SU-DHL-6 (cell line): ENCODE results near the gene GABBR2.

Experiments
- H2AFZ ChIP-seq: fragments of 200-600 bp; sonication (generic); 2 replicates; pipeline ENCODE4 v1.6.1; 2014; ENCODE audit warnings: low read depth, mild to moderate bottlenecking, moderate library complexity, mixed read lengths, antibody characterized with exemption, low read length; ENCODE audit not compliant: severe bottlenecking
- H3F3A ChIP-seq: fragments of 200-600 bp; shearing (Covaris generic); 2 replicates; pipeline ENCODE4 v1.6.0; 2016; ENCODE audit warnings: antibody characterized with exemption, mild to moderate bottlenecking; ENCODE audit not compliant: insufficient read depth
- H3K27ac ChIP-seq: fragments of 200-600 bp; sonication (generic); 2 replicates; pipeline ENCODE4 v1.5.1; 2016; ENCODE audit warnings: low read depth, mild to moderate bottlenecking, low read length, moderate library complexity, mixed read lengths
- H3K27me3 ChIP-seq: fragments of 200-600 bp; sonication (generic), shearing (Covaris generic); 2 replicates; pipeline ENCODE4 v1.6.0; 2014; ENCODE audit warnings: mild to moderate bottlenecking, low read length
- H3K36me3 ChIP-seq: fragments of 200-600 bp; sonication (generic); 2 replicates; pipeline ENCODE4 v1.6.1; 2014; ENCODE audit warnings: mild to moderate bottlenecking, low read length, mixed read lengths
- H3K4me2 ChIP-seq: fragments of 300-600, 200-600 bp; shearing (Covaris generic), sonication (generic); 2 replicates; pipeline ENCODE4 v1.6.0; 2014; ENCODE audit warnings: low read length, low read depth, mild to moderate bottlenecking; ENCODE audit not compliant: poor library complexity, severe bottlenecking
- H3K4me3 ChIP-seq: fragments of 200-600 bp; sonication (generic); 2 replicates; pipeline ENCODE4 v1.5.1; 2014; ENCODE audit warnings: antibody characterized with exemption, low read length, mild to moderate bottlenecking, mixed read lengths; ENCODE audit not compliant: insufficient read depth, poor library complexity, severe bottlenecking
- H3K79me2 ChIP-seq: fragments of 200-600 bp; sonication (generic); 2 replicates; pipeline ENCODE4 v1.6.1; 2014; ENCODE audit warnings: mild to moderate bottlenecking, low read length, moderate library complexity; ENCODE audit not compliant: insufficient read depth
- H3K9ac ChIP-seq: fragments of 200-600 bp; sonication (generic); 2 replicates; pipeline ENCODE4 v1.7.0; 2014; ENCODE audit warnings: mild to moderate bottlenecking, low read length
- H3K9me2 ChIP-seq: fragments of 200-600 bp; sonication (generic); replicated peaks from 2 replicates; pipeline ENCODE4 v1.6.1; 2014; ENCODE audit warnings: low read length; ENCODE audit not compliant: insufficient read depth
- H3K9me3 ChIP-seq: fragments of 200-600 bp; sonication (generic); 2 replicates; pipeline ENCODE4 v1.6.1; 2014; ENCODE audit warnings: low read length, mixed read lengths; ENCODE audit not compliant: insufficient read depth
- H4K20me1 ChIP-seq: fragments of 200-600 bp; sonication (generic); 2 replicates; pipeline ENCODE4 v1.6.1; 2014; ENCODE audit warnings: low read depth, mild to moderate bottlenecking, antibody characterized with exemption, low read length, moderate library complexity, mixed read lengths
- CTCF ChIP-seq: fragments of 200-600 bp; sonication (generic); IDR thresholded peaks from one replicate; pipeline ENCODE4 v1.5.1; 2017; ENCODE audit warnings: antibody characterized with exemption, mild to moderate bottlenecking, low read length, moderate library complexity; ENCODE audit not compliant: insufficient read depth, poor library complexity, severe bottlenecking
- EZH2phosphoT487 ChIP-seq: fragments of 200-600 bp; sonication (generic), shearing (Covaris generic); conservative IDR thresholded peaks from 2 replicates; pipeline ENCODE4 v1.6.1; 2018; ENCODE audit warnings: mild to moderate bottlenecking, antibody characterized with exemption, low read length, moderate library complexity, mixed read lengths

GABBR2 gene

GRCh38 chr9:98453589-98454311 lies 255.0 kb downstream of the GABBR2 start:
- H3K9ac ChIP-seq = no peak overlapping the region
- H3K27ac ChIP-seq = no peak overlapping the region
- no peaks in the 10 kb centered on the region for H3K27me3 ChIP-seq
- no peaks in the 10 kb centered on the region for H4K20me1 ChIP-seq
- H3K36me3 ChIP-seq = no peaks in the 10 kb centered on the region
- H3K9me3 ChIP-seq = no peaks in the 10 kb centered on the region
- no peaks in the 10 kb centered on the region for H3F3A ChIP-seq
- H3K9me2 ChIP-seq = no peaks in the 10 kb centered on the region
- no peaks in the 10 kb centered on the region for H3K79me2 ChIP-seq
- no peak for TF ChIP-seq CTCF
- no peak for TF ChIP-seq EZH2phosphoT487
- no peak overlapping the region for H3K4me3 ChIP-seq
- H2AFZ ChIP-seq = no peak overlapping the region
- no peak overlapping the region for H3K4me2 ChIP-seq

- H3K27ac ChIP-seq = no peak overlapping the region
- no peaks in the 10 kb centered on the region for H3K9me3 ChIP-seq
- no peak overlapping the region for H3K4me3 ChIP-seq
- H3K9ac ChIP-seq = no peak overlapping the region
- no peak overlapping the region for H2AFZ ChIP-seq
- no peaks in the 10 kb centered on the region for H3K27me3 ChIP-seq
- no peak overlapping the region for H3K4me2 ChIP-seq
- no peaks in the 10 kb centered on the region for H3F3A ChIP-seq
- H4K20me1 ChIP-seq = no peaks in the 10 kb centered on the region
- no peaks in the 10 kb centered on the region for H3K79me2 ChIP-seq
- no peaks in the 10 kb centered on the region for H3K36me3 ChIP-seq
- TF ChIP-seq EZH2phosphoT487 = no peak
- no peak for TF ChIP-seq CTCF
- no peaks in the 10 kb centered on the region for H3K9me2 ChIP-seq
Measured at GRCh38 chr9:98451576-98451975, 257.2 kb downstream of the GABBR2 start.

DNA sequence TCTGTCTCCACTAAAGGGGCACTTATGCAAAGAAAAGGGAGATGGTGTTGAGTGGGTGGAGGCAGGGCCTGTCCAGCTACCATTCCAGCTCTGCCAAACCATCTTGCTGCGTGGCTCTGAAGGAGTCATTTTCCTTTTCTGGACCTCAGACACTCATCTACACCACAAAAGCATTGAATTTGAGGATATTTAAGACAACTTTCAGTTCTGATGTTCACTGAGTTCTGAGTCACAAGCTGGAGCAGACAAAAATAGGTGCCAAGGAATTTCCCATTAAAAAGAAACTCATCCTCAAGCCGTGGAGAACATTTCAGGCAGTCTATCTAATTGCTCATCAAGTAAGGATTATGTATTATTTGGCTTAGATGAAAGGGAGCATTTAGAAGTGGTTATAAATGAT lies 258.2 kb downstream of the GABBR2 start:
- H3K36me3 ChIP-seq = no peaks in the 10 kb centered on the region
- no peak for TF ChIP-seq EZH2phosphoT487
- no peak for TF ChIP-seq CTCF

More for the DNA sequence above, 258.2 kb downstream of the GABBR2 start:
- Histone ChIP-seq H3F3A (no peaks in the 10 kb centered on the region), H3K4me2 (no peak overlapping the region), H3K9ac (no peak overlapping the region), H3K9me2 (no peaks in the 10 kb centered on the region), H3K27me3 (no peaks in the 10 kb centered on the region), H3K9me3 (no peaks in the 10 kb centered on the region), H3K79me2 (no peaks in the 10 kb centered on the region), H3K4me3 (no peak overlapping the region), H3K27ac (no peak overlapping the region), H4K20me1 (no peaks in the 10 kb centered on the region), H2AFZ (no peak overlapping the region)
